ENCODE data around the gene POLG. TPM values are rescaled to one million over a fixed set of nuclear protein-coding genes. Genes with fewer than 3 reads are reported as not detected.

The POLG gene
- total RNA-seq, 2 experiments from 2014 or later: 139 to 140 TPM

- H3K27ac Mint-ChIP-seq: no peak overlapping the region
- DNase-seq (no peak), ATAC-seq (ENCODE audit: poor library complexity) (no peak)
- TF ChIP-seq CTCF (IDR thresholded peaks at IDR 0.05): no peak
- ChIA-PET POLR2A (no interaction called here), CTCF (no interaction called here)
- no peaks in the 10 kb centered on the region for H3K9me3 Mint-ChIP-seq
- intact Hi-C loops (cut with DNase I, micrococcal nuclease): no loop called here
- H3K4me3 ChIP-seq (ENCODE audit: low read length): no peak overlapping the region
- H3K36me3 ChIP-seq (ENCODE audit: insufficient read depth, low read length): no peaks in the 10 kb centered on the region
- no peak overlapping the region for H3K27ac ChIP-seq (ENCODE audit: low read depth in 1 of 2, low read length in 2 of 2)
- no peaks in the 10 kb centered on the region for H3K36me3 Mint-ChIP-seq (ENCODE audit: low read depth)
- peaks cover 69% of the 10 kb centered on the region for H3K27me3 Mint-ChIP-seq
- H3K27me3 ChIP-seq (ENCODE audit: control insufficient read depth in 1 of 2, insufficient read depth in 2 of 2, low read length in 2 of 2): peaks cover 35 to 48% of the 10 kb centered on the region in 2 experiments
- H3K4me3 Mint-ChIP-seq: no peak overlapping the region
- peaks cover 0 to 24% of the 10 kb centered on the region in 2 experiments for H3K9me3 ChIP-seq (ENCODE audit: control insufficient read depth in 1 of 2, insufficient read depth in 1 of 2, low read length in 2 of 2)
- H3K4me1 Mint-ChIP-seq (ENCODE audit: low read depth): peaks cover under 1% of the 10 kb centered on the region
- H3K4me1 ChIP-seq (ENCODE audit: insufficient read depth, low read length): peaks cover 19% of the 10 kb centered on the region
Observed at GRCh38 chr15:89381888-89382686, 47.5 kb upstream of the POLG start.

DNA sequence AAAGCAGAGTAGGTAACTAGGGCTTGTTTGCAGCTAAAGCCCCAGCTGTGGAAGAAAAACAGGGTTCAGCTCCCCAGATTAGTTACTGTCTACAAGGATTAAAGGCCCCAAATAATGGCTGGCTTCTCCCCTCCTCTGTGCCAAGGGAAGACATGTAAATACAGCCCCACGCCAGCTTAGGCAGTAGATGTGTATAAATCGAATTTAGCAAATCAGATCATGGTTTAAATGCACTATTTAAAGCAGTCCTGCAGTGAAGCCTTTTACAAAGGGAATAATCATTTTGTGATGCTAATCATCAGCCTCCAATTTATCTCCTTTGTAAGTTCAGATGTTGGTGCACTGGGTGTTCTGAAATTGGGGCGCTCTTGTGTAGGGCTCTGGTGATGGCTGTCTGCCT is 46.7 kb upstream of the POLG start:
- TF ChIP-seq CTCF (IDR thresholded peaks at IDR 0.05): no peak
- POLR2A ChIA-PET: no interaction called here
- Histone ChIP-seq H3K36me3 (ENCODE audit: insufficient read depth, low read length) (no peaks in the 10 kb centered on the region), H3K4me1 (ENCODE audit: insufficient read depth, low read length) (peaks cover 19% of the 10 kb centered on the region), H3K4me3 (ENCODE audit: low read length) (no peak overlapping the region), H3K27ac (ENCODE audit: low read depth in 1 of 2, low read length in 2 of 2) (no peak overlapping the region), H3K27me3 (ENCODE audit: control insufficient read depth in 1 of 2, insufficient read depth in 2 of 2, low read length in 2 of 2) (peaks cover 42 to 56% of the 10 kb centered on the region in 2 experiments), H3K9me3 (ENCODE audit: control insufficient read depth in 1 of 2, insufficient read depth in 1 of 2, low read length in 2 of 2) (peaks cover 0 to 24% of the 10 kb centered on the region in 2 experiments)
- DNase-seq (no peak), ATAC-seq (ENCODE audit: poor library complexity) (no peak)
- intact Hi-C loops (cut with DNase I, micrococcal nuclease): no loop called here
- Mint-ChIP-seq H3K4me1 (ENCODE audit: low read depth) (peaks cover 4% of the 10 kb centered on the region), H3K9me3 (no peaks in the 10 kb centered on the region), H3K4me3 (no peak overlapping the region), H3K27ac (no peak overlapping the region), H3K36me3 (ENCODE audit: low read depth) (no peaks in the 10 kb centered on the region), H3K27me3 (peaks cover 77% of the 10 kb centered on the region)
- CTCF ChIA-PET: no interaction called here

DNA sequence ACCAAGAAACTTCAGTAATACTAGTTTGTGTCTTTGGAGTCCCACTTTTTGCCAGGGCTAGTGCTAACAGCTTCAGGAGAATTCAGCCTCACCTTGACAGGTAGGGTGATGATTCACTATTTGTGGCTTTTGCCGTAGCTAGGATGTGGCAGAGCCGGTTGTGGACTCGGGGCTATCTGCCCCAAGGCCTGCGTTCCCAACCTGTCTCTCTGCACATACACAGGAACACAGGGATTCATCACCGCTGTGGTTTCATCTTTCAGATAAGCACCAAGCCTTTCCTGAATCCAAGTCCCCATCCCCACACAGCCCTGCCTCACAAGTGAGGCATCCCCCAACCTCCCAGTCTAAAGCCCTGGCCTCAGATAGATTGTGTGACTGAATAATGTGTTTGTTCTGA is 45.2 kb upstream of the POLG start:
- Histone ChIP-seq H3K4me3 (ENCODE audit: low read length) (peak overlapping the region; percentile 43), H3K4me1 (ENCODE audit: insufficient read depth, low read length) (peaks cover 19% of the 10 kb centered on the region), H3K36me3 (ENCODE audit: insufficient read depth, low read length) (no peaks in the 10 kb centered on the region), H3K27me3 (ENCODE audit: control insufficient read depth in 1 of 2, insufficient read depth in 2 of 2, low read length in 2 of 2) (peaks cover 55 to 67% of the 10 kb centered on the region in 2 experiments), H3K9me3 (ENCODE audit: control insufficient read depth in 1 of 2, insufficient read depth in 1 of 2, low read length in 2 of 2) (peaks cover 0 to 24% of the 10 kb centered on the region in 2 experiments), H3K27ac (ENCODE audit: low read depth in 1 of 2, low read length in 2 of 2) (no peak overlapping the region)
- no peak for TF ChIP-seq CTCF (IDR thresholded peaks at IDR 0.05)
- peaks cover 4% of the 10 kb centered on the region for H3K4me1 Mint-ChIP-seq (ENCODE audit: low read depth)
- H3K4me3 Mint-ChIP-seq: peak overlapping the region; percentile 30
- intact Hi-C loops (cut with DNase I, micrococcal nuclease): no loop called here
- no peaks in the 10 kb centered on the region for H3K9me3 Mint-ChIP-seq
- no peaks in the 10 kb centered on the region for H3K36me3 Mint-ChIP-seq (ENCODE audit: low read depth)
- H3K27me3 Mint-ChIP-seq: peaks cover 86% of the 10 kb centered on the region
- no peak for DNase-seq
- H3K27ac Mint-ChIP-seq: no peak overlapping the region
- ChIA-PET POLR2A (interaction anchor here (1.0 kb wide), 1 partner anchor 27 kb away, joined by 3 read pairs; no protein-coding TSS in a partner anchor), CTCF (interaction anchor here (1.9 kb wide), 1 partner anchor 21 kb away, joined by 6 read pairs; no protein-coding TSS in a partner anchor)
- ATAC-seq (ENCODE audit: poor library complexity): no peak

All from CD4-positive, alpha-beta T cell (primary cell).